ENCODE measurements around the gene PDZRN4. TPM values are rescaled to one million over a fixed set of nuclear protein-coding genes. Genes with fewer than 3 reads are reported as not detected.
"Not testable (repeated sequence)": the region's sequence is repeated elsewhere in the genome, so short reads cannot be mapped to it uniquely, and the experiment has no call there.

PDZRN4 gene
- total RNA-seq, 4 donors from 2014 or later: 0.54 to 2.9 (median 1.1) TPM

GRCh38 chr12:41188841-41189394 is 798 bp downstream of the PDZRN4 start:
- WGBS, 2 donors: 5 to 8% methylated on average over 7 to 24 of the region's 49 CpGs
- intact Hi-C loops (cut with DNase I): no loop called here
- peak; percentile 9 to 26 for DNase-seq

GRCh38 chr12:41189395-41190251 is 1.5 kb downstream of the PDZRN4 start:
- TF ChIP-seq CTCF (IDR thresholded peaks at IDR 0.05) (no peak), POLR2A (IDR thresholded peaks at IDR 0.05) (no peak)
- Histone ChIP-seq H3K4me1 (peaks cover 18 to 19% of the 10 kb centered on the region in 2 donors), H3K9me3 (no peaks in the 10 kb centered on the region), H3K27me3 (no peaks in the 10 kb centered on the region), H3K27ac (no peak overlapping the region), H3K36me3 (no peaks in the 10 kb centered on the region), H3K4me3 (replicated peaks in 1 of 3) (peak overlapping the region in 1 of 3 donors; percentile 15)
- intact Hi-C loops (cut with DNase I): no loop called here
- WGBS, 2 donors: 3 to 5% methylated on average over 34 of the region's 34 CpGs
- DNase-seq: peak in 1 of 2 donors; percentile 6

More at GRCh38 chr12:41188841-41189394, 798 bp downstream of the PDZRN4 start:
- no peak for TF ChIP-seq CTCF (IDR thresholded peaks at IDR 0.05)
- no peak for TF ChIP-seq POLR2A (IDR thresholded peaks at IDR 0.05)
- no peak overlapping the region for H3K4me3 ChIP-seq (replicated peaks in 1 of 3)
- H3K4me1 ChIP-seq: peaks cover 18 to 19% of the 10 kb centered on the region in 2 donors
- no peaks in the 10 kb centered on the region for H3K36me3 ChIP-seq
- no peaks in the 10 kb centered on the region for H3K27me3 ChIP-seq
- H3K27ac ChIP-seq: no peak overlapping the region
- no peaks in the 10 kb centered on the region for H3K9me3 ChIP-seq

GRCh38 chr12:41190338-41190737 is 2.2 kb downstream of the PDZRN4 start:
- H3K9me3 ChIP-seq: no peaks in the 10 kb centered on the region
- intact Hi-C loops (cut with DNase I): no loop called here
- no peaks in the 10 kb centered on the region for H3K36me3 ChIP-seq
- H3K4me3 ChIP-seq (replicated peaks in 1 of 3): no peak overlapping the region
- no peaks in the 10 kb centered on the region for H3K27me3 ChIP-seq
- no peak overlapping the region for H3K27ac ChIP-seq
- H3K4me1 ChIP-seq: peaks cover 18 to 19% of the 10 kb centered on the region in 2 donors
- 21 to 26% methylated on average over 5 of the region's 5 CpGs for WGBS, 2 donors
- TF ChIP-seq CTCF (IDR thresholded peaks at IDR 0.05) (peak; percentile 25 to 68 (median 55)), POLR2A (IDR thresholded peaks at IDR 0.05) (no peak)
- DNase-seq: peak; percentile 26 to 48

DNA sequence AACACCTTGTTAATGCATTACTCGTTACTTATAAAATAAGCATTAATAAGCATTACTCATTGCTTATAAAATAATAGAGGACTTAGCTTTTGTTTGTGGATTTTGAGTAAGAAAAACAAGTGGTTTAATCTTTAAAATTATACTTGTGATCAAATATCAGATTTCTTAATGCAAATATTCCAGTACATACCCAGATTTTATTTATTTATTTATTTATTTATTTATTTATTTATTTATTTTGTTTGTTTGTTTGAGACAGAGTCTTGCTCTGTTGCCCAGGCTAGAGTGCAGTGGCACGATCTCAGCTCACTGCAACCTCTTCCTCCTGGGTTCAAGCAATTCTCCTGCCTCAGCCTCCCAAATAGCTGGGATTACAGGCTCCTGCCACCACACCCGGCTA is 3.4 kb downstream of the PDZRN4 start:
- H3K27me3 ChIP-seq; intact Hi-C loops (cut with DNase I); H3K27ac ChIP-seq; DNase-seq; H3K4me3 ChIP-seq (replicated peaks in 1 of 3); H3K36me3 ChIP-seq; H3K9me3 ChIP-seq: not testable (repeated sequence)
- 96 to 97% methylated on average over 3 of the region's 3 CpGs for WGBS, 2 donors
- H3K4me1 ChIP-seq: peaks cover 18 to 19% of the 10 kb centered on the region in 2 donors

DNA sequence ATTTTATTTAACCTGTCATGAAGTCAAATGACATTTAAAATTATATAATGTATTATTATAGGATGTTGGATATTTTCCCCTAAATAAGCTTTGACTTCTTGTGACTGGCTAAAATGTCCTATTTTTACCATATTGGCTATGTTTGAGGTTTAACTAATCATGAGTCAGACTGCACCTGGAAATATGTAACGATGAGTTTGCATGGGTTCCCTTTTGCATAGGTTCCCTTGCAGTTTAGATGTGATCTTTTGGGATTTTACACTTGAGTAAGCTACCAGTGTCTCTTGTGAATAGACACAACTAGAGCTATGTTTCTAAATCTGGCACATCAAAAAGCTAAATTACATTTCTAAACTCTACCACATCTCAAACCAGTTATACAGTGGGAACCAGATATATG is 5.2 kb downstream of the PDZRN4 start:
- Histone ChIP-seq H3K4me1 (peaks cover 11 to 15% of the 10 kb centered on the region in 2 donors), H3K9me3 (no peaks in the 10 kb centered on the region), H3K4me3 (replicated peaks in 1 of 3) (no peak overlapping the region), H3K27me3 (no peaks in the 10 kb centered on the region), H3K36me3 (no peaks in the 10 kb centered on the region), H3K27ac (no peak overlapping the region)
- DNase-seq: no peak
- TF ChIP-seq POLR2A (IDR thresholded peaks at IDR 0.05): no peak
- no peak for TF ChIP-seq CTCF (IDR thresholded peaks at IDR 0.05)
- intact Hi-C loops (cut with DNase I): no loop called here
- WGBS, 2 donors: 82 to 84% methylated on average over 1 of the region's 1 CpG

Measured in thyroid gland (tissue), 4 donors.